OCI-LY3 (cell line): ENCODE results near the gene KLHL40.

Source experiments
- H2AFZ ChIP-seq: fragments of 200-600, 300-600 bp; shearing (Covaris generic); 2 replicates; pipeline ENCODE4 v1.6.0; 2014; ENCODE audit warnings: antibody characterized with exemption, low read depth, low read length
- H3K27ac ChIP-seq: fragments of 200-600, 300-600 bp; sonication (generic); 2 replicates; pipeline ENCODE4 v1.5.1; 2014; ENCODE audit warnings: mild to moderate bottlenecking, low read length, moderate library complexity, mixed read lengths
- H3K27me3 ChIP-seq: fragments of 200-600, 300-600 bp; sonication (generic); 2 replicates; pipeline ENCODE4 v1.6.1; 2014; ENCODE audit warnings: low read depth, low read length, mixed read lengths
- H3K36me3 ChIP-seq: fragments of 200-600, 300-600 bp; sonication (generic); replicated peaks from 2 replicates; pipeline ENCODE3; 2014; ENCODE audit warnings: low read depth, low read length, mixed read lengths
- H3K4me1 ChIP-seq: fragments of 300-600, 200-600 bp; sonication (generic); 2 replicates; pipeline ENCODE4 v1.6.1; 2014; ENCODE audit warnings: low read length, mixed read lengths
- H3K4me2 ChIP-seq: fragments of 200-600, 300-600 bp; sonication (generic); 2 replicates; pipeline ENCODE4 v1.6.1; 2014; ENCODE audit warnings: low read length, mixed read lengths
- H3K4me3 ChIP-seq: fragments of 300-600, 200-600 bp; sonication (generic); 2 replicates; pipeline ENCODE4 v1.5.1; 2014; ENCODE audit warnings: antibody characterized with exemption, mild to moderate bottlenecking, low read length, moderate library complexity
- H3K79me2 ChIP-seq: fragments of 300-600, 200-600 bp; shearing (Covaris generic); 2 replicates; pipeline ENCODE4 v1.6.1; 2014; ENCODE audit warnings: mild to moderate bottlenecking, low read length, mixed read lengths
- H3K9ac ChIP-seq: fragments of 300-600, 200-600 bp; shearing (Covaris generic); 2 replicates; pipeline ENCODE4 v1.6.0; 2014; ENCODE audit warnings: mild to moderate bottlenecking, low read length, moderate library complexity
- H3K9me3 ChIP-seq: fragments of 200-600, 300-600 bp; shearing (Covaris generic); 2 replicates; pipeline ENCODE4 v1.6.1; 2014; ENCODE audit warnings: low read length, mixed read lengths; ENCODE audit not compliant: insufficient read depth
- H4K20me1 ChIP-seq: fragments of 200-600, 300-600 bp; sonication (generic); 2 replicates; pipeline ENCODE4 v1.6.1; 2016; ENCODE audit warnings: low read length, mixed read lengths; ENCODE audit not compliant: insufficient read depth
- CTCF ChIP-seq: fragments of 200-600, 300-600 bp; sonication (generic); IDR thresholded peaks from 2 replicates; pipeline ENCODE4 v1.5.1; 2014; ENCODE audit warnings: antibody characterized with exemption, low read length, low read depth
- EZH2phosphoT487 ChIP-seq: fragments of 200-600 bp; shearing (Covaris generic); IDR thresholded peaks from 2 replicates; pipeline ENCODE4 v1.6.1; 2018; ENCODE audit warnings: antibody characterized with exemption, mixed run types, low read depth

The KLHL40 gene

GRCh38 chr3:42685363-42685881 is at the start of gene KLHL40:
Gene KLHL40 (plus strand): TSS chr3:42685537. CDS start chr3:42685619, 82 bp downstream.
- no peak within 1 kb of the TSS for H3K9ac ChIP-seq
- no peak within 1 kb of the TSS for H3K27ac ChIP-seq
- TF ChIP-seq EZH2phosphoT487: no peak
- TF ChIP-seq CTCF: no peak
- H3K79me2 ChIP-seq: no peaks in the 10 kb centered on the region
- no peak within 1 kb of the TSS for H3K4me2 ChIP-seq
- H3K4me3 ChIP-seq: no peak within 1 kb of the TSS
- peaks cover 18% of the 10 kb centered on the region for H3K27me3 ChIP-seq
- no peak within 1 kb of the TSS for H2AFZ ChIP-seq
- no peaks in the 10 kb centered on the region for H3K9me3 ChIP-seq
- no peaks in the 10 kb centered on the region for H3K4me1 ChIP-seq
- H3K36me3 ChIP-seq: no peaks in the 10 kb centered on the region
- H4K20me1 ChIP-seq: no peaks in the 10 kb centered on the region

- no peaks in the 10 kb centered on the region for H3K9me3 ChIP-seq
- peaks cover 67% of the 10 kb centered on the region for H3K36me3 ChIP-seq
- H3K4me1 ChIP-seq: peaks cover 36% of the 10 kb centered on the region
- H3K9ac ChIP-seq: no peak overlapping the region
- H3K4me2 ChIP-seq: no peak overlapping the region; the same call in 1 of the 2 replicates
- H2AFZ ChIP-seq: no peak overlapping the region
- peaks cover 7% of the 10 kb centered on the region for H3K79me2 ChIP-seq
- H4K20me1 ChIP-seq: peaks cover 32% of the 10 kb centered on the region
- H3K4me3 ChIP-seq: no peak overlapping the region
- TF ChIP-seq CTCF (no peak), EZH2phosphoT487 (no peak)
- no peak overlapping the region for H3K27ac ChIP-seq
- H3K27me3 ChIP-seq: no peaks in the 10 kb centered on the region
Measured at GRCh38 chr3:42637001-42637400, 48.3 kb upstream of the KLHL40 start.

- H3K27ac ChIP-seq: peak overlapping the region; percentile 15; the same call in 1 of the 2 replicates
- peaks cover 36% of the 10 kb centered on the region for H3K4me1 ChIP-seq
- H3K79me2 ChIP-seq: peaks cover 7% of the 10 kb centered on the region
- peaks cover 68% of the 10 kb centered on the region for H3K36me3 ChIP-seq
- no peaks in the 10 kb centered on the region for H3K9me3 ChIP-seq
- no peak for TF ChIP-seq CTCF
- TF ChIP-seq EZH2phosphoT487: no peak
- H3K9ac ChIP-seq: no peak overlapping the region
- no peaks in the 10 kb centered on the region for H3K27me3 ChIP-seq
- no peak overlapping the region for H2AFZ ChIP-seq
- H4K20me1 ChIP-seq: peaks cover 32% of the 10 kb centered on the region
- no peak overlapping the region for H3K4me3 ChIP-seq
- peak overlapping the region; percentile 44 for H3K4me2 ChIP-seq
Measured at GRCh38 chr3:42638339-42638842, 46.9 kb upstream of the KLHL40 start.

- Histone ChIP-seq H3K9ac (no peak overlapping the region), H3K27me3 (no peaks in the 10 kb centered on the region), H3K27ac (no peak overlapping the region), H3K79me2 (peaks cover 7% of the 10 kb centered on the region), H4K20me1 (peaks cover 32% of the 10 kb centered on the region), H3K36me3 (peaks cover 66% of the 10 kb centered on the region), H3K4me1 (peaks cover 36% of the 10 kb centered on the region), H3K9me3 (no peaks in the 10 kb centered on the region), H3K4me3 (no peak overlapping the region), H2AFZ (no peak overlapping the region), H3K4me2 (no peak overlapping the region)
- TF ChIP-seq EZH2phosphoT487: no peak
- TF ChIP-seq CTCF: no peak
Measured at GRCh38 chr3:42639192-42639591, 46.1 kb upstream of the KLHL40 start.
